GDM1 (cell line): ENCODE data around the gene PHKG1.
A peak's percentile ranks its signal among the peaks of the same experiment; 100 is the strongest.
"Not testable (repeated sequence)": the region's sequence is repeated elsewhere in the genome, so short reads cannot be mapped to it uniquely, and the experiment has no call there.

Experiments used
- DNase-seq: peaks from one replicate; lab custom pipeline; 2025; lab: John Stamatoyannopoulos, UW

PHKG1 gene

GRCh38 chr7:56092789-56093531 lies at the start of gene PHKG1:
PHKG1 (minus strand) TSS chr7:56092952; CDS start chr7:56088941, 4,011 bp downstream.
- DNase-seq, result no peak

- DNase-seq, result not testable (repeated sequence)
Observed at GRCh38 chr7:56131062-56131461, 38.3 kb upstream of the PHKG1 start.

- DNase-seq, result no peak
Observed at GRCh38 chr7:56127241-56127975, 34.7 kb upstream of the PHKG1 start.

GRCh38 chr7:56125831-56126230 lies 33.1 kb upstream of the PHKG1 start:
- DNase-seq, result no peak

- DNase-seq, result no peak
Observed at GRCh38 chr7:56124981-56125380, 32.2 kb upstream of the PHKG1 start.

- no peak for DNase-seq
Observed at GRCh38 chr7:56121440-56121839, 28.7 kb upstream of the PHKG1 start.

GRCh38 chr7:56115852-56116538 lies 23.2 kb upstream of the PHKG1 start, which contains the start of gene NUPR2:
NUPR2 (minus strand) TSS chr7:56116417; CDS start chr7:56116314, 103 bp downstream.
- DNase-seq, result no peak

GRCh38 chr7:56112244-56112643 lies 19.5 kb upstream of the PHKG1 start:
- not testable (repeated sequence) for DNase-seq

- DNase-seq, result no peak
Observed at GRCh38 chr7:56110611-56111010, 17.9 kb upstream of the PHKG1 start.

GRCh38 chr7:56107954-56108258 lies 15.2 kb upstream of the PHKG1 start:
- DNase-seq, result no peak

- peak; percentile 97 for DNase-seq
Observed at GRCh38 chr7:56106108-56107073, 13.6 kb upstream of the PHKG1 start, which contains the start of gene CHCHD2. CHCHD2 (minus strand) TSS chr7:56106476; CDS start chr7:56106413, 63 bp downstream.

GRCh38 chr7:56105508-56105907 lies 12.8 kb upstream of the PHKG1 start:
- DNase-seq, result peak; percentile 9

GRCh38 chr7:56104138-56104537 lies 11.4 kb upstream of the PHKG1 start:
- DNase-seq, result not testable (repeated sequence)

GRCh38 chr7:56099653-56100052 lies 6.9 kb upstream of the PHKG1 start:
- DNase-seq, result no peak

- not testable (repeated sequence) for DNase-seq
Observed at GRCh38 chr7:56098187-56099008, 5.6 kb upstream of the PHKG1 start.

GRCh38 chr7:56097700-56098099 lies 4.9 kb upstream of the PHKG1 start:
- no peak for DNase-seq

GRCh38 chr7:56092388-56092787 lies 364 bp downstream of the PHKG1 start:
- DNase-seq, result not testable (repeated sequence)

- no peak for DNase-seq
Observed at GRCh38 chr7:56091591-56091990, 1.2 kb downstream of the PHKG1 start.

GRCh38 chr7:56087445-56087844 lies 5.3 kb downstream of the PHKG1 start:
- DNase-seq, result no peak

- DNase-seq, result no peak
Observed at GRCh38 chr7:56086761-56087160, 6.0 kb downstream of the PHKG1 start.
